ENCODE measurements around the gene GPC2.

DNA sequence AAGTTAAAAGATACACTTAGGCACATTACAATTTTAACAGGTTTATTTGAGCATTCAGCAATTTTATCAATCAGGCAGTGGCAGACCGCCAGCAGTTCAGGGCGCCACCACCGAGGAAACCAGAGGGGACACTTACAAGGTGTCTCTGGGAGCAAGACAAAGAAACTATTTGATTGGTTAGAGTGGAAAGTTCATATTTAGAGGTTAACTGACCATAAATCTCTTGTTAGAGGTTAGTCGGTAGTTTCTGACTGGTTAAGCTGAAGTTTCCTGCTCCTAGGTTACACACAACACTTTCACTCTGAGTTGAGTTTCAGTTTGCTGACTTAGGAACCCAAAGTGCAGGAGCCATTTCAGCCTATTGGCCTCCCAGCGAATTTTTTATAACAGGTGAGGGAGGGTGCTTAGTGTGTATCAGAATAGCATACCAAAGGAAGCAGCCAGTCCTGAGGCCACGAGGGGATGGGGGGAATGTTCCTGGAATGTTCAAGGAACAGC lies 31.8 kb upstream of the GPC2 start:
- TF ChIP-seq, protein P1, sequence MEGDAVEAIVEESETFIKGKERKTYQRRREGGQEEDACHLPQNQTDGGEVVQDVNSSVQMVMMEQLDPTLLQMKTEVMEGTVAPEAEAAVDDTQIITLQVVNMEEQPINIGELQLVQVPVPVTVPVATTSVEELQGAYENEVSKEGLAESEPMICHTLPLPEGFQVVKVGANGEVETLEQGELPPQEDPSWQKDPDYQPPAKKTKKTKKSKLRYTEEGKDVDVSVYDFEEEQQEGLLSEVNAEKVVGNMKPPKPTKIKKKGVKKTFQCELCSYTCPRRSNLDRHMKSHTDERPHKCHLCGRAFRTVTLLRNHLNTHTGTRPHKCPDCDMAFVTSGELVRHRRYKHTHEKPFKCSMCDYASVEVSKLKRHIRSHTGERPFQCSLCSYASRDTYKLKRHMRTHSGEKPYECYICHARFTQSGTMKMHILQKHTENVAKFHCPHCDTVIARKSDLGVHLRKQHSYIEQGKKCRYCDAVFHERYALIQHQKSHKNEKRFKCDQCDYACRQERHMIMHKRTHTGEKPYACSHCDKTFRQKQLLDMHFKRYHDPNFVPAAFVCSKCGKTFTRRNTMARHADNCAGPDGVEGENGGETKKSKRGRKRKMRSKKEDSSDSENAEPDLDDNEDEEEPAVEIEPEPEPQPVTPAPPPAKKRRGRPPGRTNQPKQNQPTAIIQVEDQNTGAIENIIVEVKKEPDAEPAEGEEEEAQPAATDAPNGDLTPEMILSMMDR (IDR thresholded peaks at IDR 0.05): no peak
- TF ChIP-seq POLR2A (IDR thresholded peaks at IDR 0.05): no peak
